ENCODE measurements around the gene MELTF. TPM values are rescaled to one million over a fixed set of nuclear protein-coding genes. Genes with fewer than 3 reads are reported as not detected.
A peak's percentile ranks its signal among the peaks of the same experiment; 100 is the strongest.

The MELTF gene
- total RNA-seq, 1 experiment from 2014 or later: 18.7 TPM

- peaks cover 5% of the 10 kb centered on the region; the same call in 1 of the 2 replicates for H3K36me3 ChIP-seq (ENCODE audit: control insufficient read depth, insufficient read depth, low read length)
- no TSS peak for BruUV-seq (replicated peaks)
- POLR2A ChIA-PET: no interaction called here
- H3K27me3 ChIP-seq (ENCODE audit: control insufficient read depth, insufficient read depth, low read length): peaks cover 4% of the 10 kb centered on the region
- no peak overlapping the region for H3K4me3 ChIP-seq (ENCODE audit: low read depth in 2 of 2, low read length in 2 of 2)
- H3K27ac ChIP-seq (ENCODE audit: low read length): no peak overlapping the region
- DNase-seq (ENCODE audit: low read depth, low spot score) (no peak), ATAC-seq (no peak)
- no peak for TF ChIP-seq POLR2AphosphoS5 (IDR thresholded peaks at IDR 0.05; ENCODE audit: low read depth, low read length)
- TF ChIP-seq CTCF (IDR thresholded peaks at IDR 0.05): no peak
- TF ChIP-seq, protein P1, sequence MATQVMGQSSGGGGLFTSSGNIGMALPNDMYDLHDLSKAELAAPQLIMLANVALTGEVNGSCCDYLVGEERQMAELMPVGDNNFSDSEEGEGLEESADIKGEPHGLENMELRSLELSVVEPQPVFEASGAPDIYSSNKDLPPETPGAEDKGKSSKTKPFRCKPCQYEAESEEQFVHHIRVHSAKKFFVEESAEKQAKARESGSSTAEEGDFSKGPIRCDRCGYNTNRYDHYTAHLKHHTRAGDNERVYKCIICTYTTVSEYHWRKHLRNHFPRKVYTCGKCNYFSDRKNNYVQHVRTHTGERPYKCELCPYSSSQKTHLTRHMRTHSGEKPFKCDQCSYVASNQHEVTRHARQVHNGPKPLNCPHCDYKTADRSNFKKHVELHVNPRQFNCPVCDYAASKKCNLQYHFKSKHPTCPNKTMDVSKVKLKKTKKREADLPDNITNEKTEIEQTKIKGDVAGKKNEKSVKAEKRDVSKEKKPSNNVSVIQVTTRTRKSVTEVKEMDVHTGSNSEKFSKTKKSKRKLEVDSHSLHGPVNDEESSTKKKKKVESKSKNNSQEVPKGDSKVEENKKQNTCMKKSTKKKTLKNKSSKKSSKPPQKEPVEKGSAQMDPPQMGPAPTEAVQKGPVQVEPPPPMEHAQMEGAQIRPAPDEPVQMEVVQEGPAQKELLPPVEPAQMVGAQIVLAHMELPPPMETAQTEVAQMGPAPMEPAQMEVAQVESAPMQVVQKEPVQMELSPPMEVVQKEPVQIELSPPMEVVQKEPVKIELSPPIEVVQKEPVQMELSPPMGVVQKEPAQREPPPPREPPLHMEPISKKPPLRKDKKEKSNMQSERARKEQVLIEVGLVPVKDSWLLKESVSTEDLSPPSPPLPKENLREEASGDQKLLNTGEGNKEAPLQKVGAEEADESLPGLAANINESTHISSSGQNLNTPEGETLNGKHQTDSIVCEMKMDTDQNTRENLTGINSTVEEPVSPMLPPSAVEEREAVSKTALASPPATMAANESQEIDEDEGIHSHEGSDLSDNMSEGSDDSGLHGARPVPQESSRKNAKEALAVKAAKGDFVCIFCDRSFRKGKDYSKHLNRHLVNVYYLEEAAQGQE (IDR thresholded peaks at IDR 0.05; ENCODE audit: insufficient read depth in 1 of 2, low read depth in 2 of 2, low read length in 1 of 2): no peak
- no peak for TF ChIP-seq SIN3A (IDR thresholded peaks at IDR 0.05; ENCODE audit: borderline replicate concordance, insufficient read depth, low read depth, low read length)
- no peak for TF ChIP-seq TCF7L2 (IDR thresholded peaks at IDR 0.05; ENCODE audit: low read depth, low read length)
- no peaks in the 10 kb centered on the region for H3K9me3 ChIP-seq (ENCODE audit: control insufficient read depth, insufficient read depth, low read depth, low read length)
- peaks cover 3% of the 10 kb centered on the region; the same call in 1 of the 2 replicates for H3K4me1 ChIP-seq (ENCODE audit: control insufficient read depth, insufficient read depth, low read length)
- CTCF ChIA-PET: no interaction called here
- in situ Hi-C loops (cut with HindIII; ENCODE audit: low pct_unique_long_range_greater_than_20kb, low sequenced_read_pairs) (no loop called here), intact Hi-C loops (cut with micrococcal nuclease; ENCODE audit: unreplicated experiment) (no loop called here)
Observed at GRCh38 chr3:197040658-197041057, 11.0 kb upstream of the MELTF start.

GRCh38 chr3:197038679-197039462 is 9.3 kb upstream of the MELTF start:
- no peak for TF ChIP-seq TCF7L2 (IDR thresholded peaks at IDR 0.05; ENCODE audit: low read depth, low read length)
- no peak for TF ChIP-seq CTCF (IDR thresholded peaks at IDR 0.05)
- TF ChIP-seq SIN3A (IDR thresholded peaks at IDR 0.05; ENCODE audit: borderline replicate concordance, insufficient read depth, low read depth, low read length): no peak
- TF ChIP-seq, protein P1 (IDR thresholded peaks at IDR 0.05; ENCODE audit: insufficient read depth in 1 of 2, low read depth in 2 of 2, low read length in 1 of 2): no peak
- no peak for TF ChIP-seq POLR2AphosphoS5 (IDR thresholded peaks at IDR 0.05; ENCODE audit: low read depth, low read length)
- DNase-seq (ENCODE audit: low read depth, low spot score): no peak
- H3K36me3 ChIP-seq (ENCODE audit: control insufficient read depth, insufficient read depth, low read length): no peaks in the 10 kb centered on the region
- in situ Hi-C loops (cut with HindIII; ENCODE audit: low pct_unique_long_range_greater_than_20kb, low sequenced_read_pairs): no loop called here
- H3K27ac ChIP-seq (ENCODE audit: low read length): no peak overlapping the region
- CTCF ChIA-PET: no interaction called here
- BruUV-seq (replicated peaks): no TSS peak
- H3K9me3 ChIP-seq (ENCODE audit: control insufficient read depth, insufficient read depth, low read depth, low read length): no peaks in the 10 kb centered on the region
- ATAC-seq: peak; percentile 45; the same call in 1 of the 2 replicates
- H3K27me3 ChIP-seq (ENCODE audit: control insufficient read depth, insufficient read depth, low read length): peaks cover 4% of the 10 kb centered on the region
- POLR2A ChIA-PET: no interaction called here
- H3K4me3 ChIP-seq (ENCODE audit: low read depth in 2 of 2, low read length in 2 of 2): no peak overlapping the region
- intact Hi-C loops (cut with micrococcal nuclease; ENCODE audit: unreplicated experiment): no loop called here
- H3K4me1 ChIP-seq (ENCODE audit: control insufficient read depth, insufficient read depth, low read length): peaks cover 3% of the 10 kb centered on the region; the same call in 1 of the 2 replicates

All from Panc1 (cell line).